Measurements from ENCODE around the gene RBM28. TPM values are rescaled to one million over a fixed set of nuclear protein-coding genes. Genes with fewer than 3 reads are reported as not detected.

The RBM28 gene, protein sequence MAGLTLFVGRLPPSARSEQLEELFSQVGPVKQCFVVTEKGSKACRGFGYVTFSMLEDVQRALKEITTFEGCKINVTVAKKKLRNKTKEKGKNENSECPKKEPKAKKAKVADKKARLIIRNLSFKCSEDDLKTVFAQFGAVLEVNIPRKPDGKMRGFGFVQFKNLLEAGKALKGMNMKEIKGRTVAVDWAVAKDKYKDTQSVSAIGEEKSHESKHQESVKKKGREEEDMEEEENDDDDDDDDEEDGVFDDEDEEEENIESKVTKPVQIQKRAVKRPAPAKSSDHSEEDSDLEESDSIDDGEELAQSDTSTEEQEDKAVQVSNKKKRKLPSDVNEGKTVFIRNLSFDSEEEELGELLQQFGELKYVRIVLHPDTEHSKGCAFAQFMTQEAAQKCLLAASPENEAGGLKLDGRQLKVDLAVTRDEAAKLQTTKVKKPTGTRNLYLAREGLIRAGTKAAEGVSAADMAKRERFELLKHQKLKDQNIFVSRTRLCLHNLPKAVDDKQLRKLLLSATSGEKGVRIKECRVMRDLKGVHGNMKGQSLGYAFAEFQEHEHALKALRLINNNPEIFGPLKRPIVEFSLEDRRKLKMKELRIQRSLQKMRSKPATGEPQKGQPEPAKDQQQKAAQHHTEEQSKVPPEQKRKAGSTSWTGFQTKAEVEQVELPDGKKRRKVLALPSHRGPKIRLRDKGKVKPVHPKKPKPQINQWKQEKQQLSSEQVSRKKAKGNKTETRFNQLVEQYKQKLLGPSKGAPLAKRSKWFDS
- 73.9 and 76.8 TPM in 2 replicates for total RNA-seq (2014; rRNA removed; shearing (Covaris generic))

DNA sequence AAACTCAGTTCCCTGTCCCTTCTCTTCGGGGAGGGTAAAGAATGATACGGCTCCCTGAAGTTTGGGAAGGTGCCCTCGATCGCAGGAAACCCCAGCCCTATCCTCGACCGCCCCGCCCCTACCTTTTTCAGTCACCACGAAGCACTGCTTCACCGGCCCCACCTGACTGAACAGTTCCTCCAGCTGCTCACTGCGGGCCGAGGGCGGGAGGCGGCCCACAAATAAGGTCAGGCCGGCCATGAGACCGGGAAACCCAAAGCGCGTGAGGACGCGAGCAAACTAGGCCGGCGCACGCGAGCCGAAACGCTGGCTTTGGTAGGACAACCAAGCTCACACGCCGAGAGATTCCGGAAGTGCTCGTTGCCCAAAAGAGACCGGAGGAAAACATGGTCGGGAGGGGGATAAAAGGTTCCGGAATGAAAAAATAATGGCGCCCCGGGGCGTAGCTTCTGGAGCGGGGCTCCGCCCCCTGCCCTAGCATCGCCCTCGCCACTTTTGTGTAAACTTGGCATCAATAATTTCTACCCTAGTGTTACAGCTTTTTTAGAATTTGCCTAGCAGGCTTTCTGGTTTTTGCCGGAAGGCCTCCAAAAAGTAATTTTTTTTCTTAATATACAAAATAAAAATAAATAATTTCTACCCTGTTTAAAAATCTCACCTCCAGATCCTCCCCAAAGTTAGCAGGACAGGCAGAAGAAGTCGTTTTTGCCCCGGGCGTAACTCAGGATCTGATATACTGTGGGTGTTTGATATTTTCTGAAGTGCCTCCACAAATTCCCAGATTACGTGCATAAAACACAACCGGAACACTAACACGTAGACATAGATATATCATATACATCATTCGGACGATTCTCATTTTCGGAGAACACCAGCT, at the start of gene RBM28:
TSS of gene RBM28 (minus strand) at position 355 of the 877 bp plus-strand sequence. CDS start at position 240, 115 bp downstream.

DNA sequence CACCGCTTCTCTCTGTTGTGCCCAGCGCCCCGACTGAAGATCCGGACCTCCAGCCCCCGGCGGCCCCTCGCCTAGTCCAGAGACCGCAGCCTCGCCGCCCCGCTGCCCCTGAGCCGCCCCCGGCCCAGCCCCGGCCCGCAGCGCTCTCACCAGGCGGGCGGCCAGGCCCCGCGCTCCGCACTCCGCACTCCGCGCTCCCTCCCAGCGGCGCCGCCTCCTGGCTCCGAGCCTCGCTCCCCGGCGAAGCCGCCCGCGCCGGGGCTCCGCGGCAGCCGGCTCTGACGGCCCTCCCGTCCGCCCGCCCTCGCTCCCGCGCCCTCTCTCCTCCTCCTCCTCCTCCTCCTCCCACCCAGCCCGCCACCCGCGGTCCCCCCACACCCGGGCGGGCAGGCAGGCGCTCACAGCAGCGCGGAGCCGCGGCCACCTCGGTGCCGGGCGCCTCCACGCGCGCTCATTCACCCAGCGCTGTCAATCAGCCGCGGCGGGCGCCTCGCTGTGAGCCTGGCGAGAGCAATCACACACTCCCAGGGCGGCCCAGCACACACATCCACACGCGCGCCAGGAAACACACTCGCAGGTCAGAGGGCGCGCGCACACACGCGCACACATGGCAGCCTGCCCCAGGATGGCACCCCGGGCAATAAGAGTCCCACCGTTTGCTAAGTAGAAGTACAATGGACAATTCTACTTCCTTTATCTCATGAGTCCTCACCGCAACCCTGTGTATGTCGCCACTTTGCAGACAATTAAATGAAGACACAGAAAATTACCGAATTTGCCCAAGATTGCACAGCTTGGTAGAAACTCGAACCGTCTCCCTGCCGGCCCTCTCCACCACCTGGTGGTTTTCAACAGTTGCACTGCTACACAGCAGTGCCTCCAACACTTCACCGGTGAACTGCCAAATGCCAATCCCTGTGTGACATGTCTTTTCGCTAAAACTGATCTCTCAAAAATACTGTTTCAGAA, 18.0 kb upstream of the RBM28 start, which contains the start of gene PRRT4:
TSS of gene PRRT4 (minus strand) at position 280 of the 969 bp plus-strand sequence.

Small RNA genes within 50 kb of the gene (small RNA-seq; reads per million reads assigned to genes)
- not detected for gene RNU7-27P

Other genes with a start within 250 kb of the RBM28 start
- not detected in 2 replicates for gene LEP, start 102.6 kb downstream of the RBM28 start, total RNA-seq (2014; rRNA removed; shearing (Covaris generic))
- gene PRRT4, start 17.8 kb upstream of the RBM28 start, total RNA-seq (2014; rRNA removed; shearing (Covaris generic)) = 0.05 TPM in 1 of 2 replicates, not detected in the other
- 59.7 and 65.2 TPM in 2 replicates for gene IMPDH1, start 66.1 kb upstream of the RBM28 start, total RNA-seq (2014; rRNA removed; shearing (Covaris generic))
- 8.9 and 10.9 TPM in 2 replicates for gene HILPDA, start 112.0 kb upstream of the RBM28 start, total RNA-seq (2014; rRNA removed; shearing (Covaris generic))
- gene METTL2B, start 132.8 kb upstream of the RBM28 start, total RNA-seq (2014; rRNA removed; shearing (Covaris generic)) = 37.5 and 43.4 TPM in 2 replicates